GM20431 (cell line): ENCODE data around the gene NTNG2.
"Not testable (repeated sequence)": the region's sequence is repeated elsewhere in the genome, so short reads cannot be mapped to it uniquely, and the experiment has no call there.

Source experiments
- in situ Hi-C: fragments of 300-500 bp; cut with MseI, MboI; formaldehyde crosslinking; loops from one replicate; pipeline ENCODE4 v1.15.0; 2020; ENCODE audit warnings: low sequenced_read_pairs; ENCODE audit not compliant: unreplicated experiment

The NTNG2 gene

GRCh38 chr9:132241840-132242620 lies 80.2 kb downstream of the NTNG2 start:
- in situ Hi-C loops, result no loop called here

DNA sequence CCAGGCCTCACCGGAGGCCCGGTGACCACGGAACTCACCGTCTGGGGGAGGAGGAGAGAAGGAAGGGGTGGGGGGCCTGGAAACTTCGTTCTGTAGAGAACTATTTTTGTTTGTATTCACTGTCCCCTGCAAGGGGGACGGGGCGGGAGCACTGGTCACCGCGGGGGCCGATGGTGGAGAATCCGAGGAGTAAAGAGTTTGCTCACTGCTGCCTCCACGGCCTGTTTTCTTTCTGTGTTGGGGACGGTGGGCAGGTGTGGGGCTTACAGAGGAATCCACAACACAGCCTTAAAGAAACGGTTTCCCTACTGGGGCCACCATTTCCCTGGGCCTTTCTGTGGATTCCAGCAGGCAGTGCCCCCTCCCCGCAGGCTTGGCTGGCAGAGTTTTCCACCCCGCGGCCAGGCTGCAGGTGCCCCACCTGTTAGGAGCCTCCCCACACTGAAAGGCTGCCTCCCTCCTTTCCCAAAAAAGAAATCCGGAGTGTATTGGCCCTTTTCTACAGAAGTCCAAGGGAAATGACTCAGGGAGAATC lies 80.8 kb downstream of the NTNG2 start:
- in situ Hi-C loops, result no loop called here

- in situ Hi-C loops, result no loop called here
These were observed 81.6 kb downstream of the NTNG2 start for GRCh38 chr9:132243156-132244074.

DNA sequence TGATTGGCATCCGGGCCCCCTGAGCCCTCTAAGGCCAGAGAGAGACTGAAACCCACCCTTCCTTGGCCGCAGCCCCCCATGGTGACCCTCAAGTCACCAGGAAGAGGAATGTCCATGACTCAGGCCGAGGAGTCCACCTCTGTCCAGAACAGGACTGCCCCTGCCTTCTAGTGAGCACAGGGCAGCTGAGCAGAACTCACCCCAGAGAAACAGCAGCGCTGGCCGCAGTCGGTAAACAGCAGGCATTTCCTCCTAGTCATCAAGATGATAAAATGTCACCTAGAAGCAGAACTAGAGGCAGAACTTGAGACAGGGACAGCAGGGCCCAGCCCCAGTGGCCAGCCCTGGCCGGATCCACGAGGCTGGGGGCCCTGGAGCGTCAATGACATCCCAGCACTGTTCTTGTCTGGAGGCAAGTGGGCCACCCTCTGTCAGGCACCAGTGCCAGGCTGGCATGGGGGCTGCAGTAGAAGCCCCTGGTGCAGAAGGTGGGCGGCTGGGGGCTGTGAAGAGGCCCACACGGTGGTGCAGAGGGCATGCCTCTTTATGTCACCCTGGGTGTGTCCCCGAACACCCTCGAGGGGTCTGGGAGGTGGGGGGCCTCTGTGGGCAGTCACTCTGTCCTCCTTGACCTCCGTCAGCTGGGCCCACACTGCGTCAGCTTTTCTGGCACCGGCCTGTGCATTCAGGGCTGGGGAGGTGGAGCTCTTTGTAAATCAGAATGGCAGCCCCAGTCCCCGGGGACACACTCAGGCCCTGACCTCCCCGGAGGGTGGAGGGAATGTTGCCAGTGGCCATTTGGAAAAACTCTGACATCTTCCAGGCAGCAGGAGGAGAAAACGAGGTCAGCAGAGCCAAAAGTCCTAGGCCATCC lies 83.0 kb downstream of the NTNG2 start:
- in situ Hi-C loops, result no loop called here

GRCh38 chr9:132245465-132245864 lies 83.6 kb downstream of the NTNG2 start:
- in situ Hi-C loops, result no loop called here

DNA sequence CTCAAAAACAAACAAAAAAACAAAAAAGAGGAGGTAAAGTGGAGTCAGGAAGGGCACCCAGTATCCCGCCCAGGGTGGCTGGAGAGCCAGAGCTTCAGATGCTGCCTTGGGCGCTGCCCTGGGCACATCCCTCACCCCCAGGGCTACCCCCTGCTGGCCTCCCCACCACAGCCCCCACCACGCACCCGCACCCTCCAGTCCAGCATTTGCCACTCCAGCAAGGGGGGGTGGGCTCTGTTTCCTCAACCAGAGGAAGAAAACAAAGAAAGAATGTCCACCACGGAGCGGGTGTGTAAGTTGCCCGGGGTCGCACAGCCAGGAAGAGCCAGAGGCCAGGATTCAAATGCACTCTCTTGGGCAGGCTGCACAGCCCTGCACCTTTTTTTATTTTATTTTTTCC lies 86.1 kb downstream of the NTNG2 start:
- in situ Hi-C loops, result no loop called here

DNA sequence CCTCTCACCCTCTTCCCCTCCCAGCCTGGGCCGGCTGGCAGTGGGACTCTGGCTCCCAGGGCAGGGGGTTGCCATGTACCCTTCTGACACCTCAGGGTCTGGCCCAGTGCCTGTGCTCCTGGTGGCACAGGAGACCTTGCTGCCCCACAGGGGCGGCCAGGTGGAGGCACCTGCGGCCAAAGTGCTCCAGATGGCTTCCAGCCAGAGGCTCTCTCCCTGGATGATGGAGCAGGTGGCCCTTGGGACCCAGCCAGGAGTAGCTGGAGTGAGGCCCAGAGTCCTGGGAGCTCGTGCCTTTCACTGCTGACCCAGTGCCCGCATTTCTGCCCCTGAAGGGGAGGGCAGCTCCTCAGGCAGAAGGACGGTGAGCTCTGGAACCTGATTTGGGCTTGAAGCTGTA lies 87.3 kb downstream of the NTNG2 start:
- in situ Hi-C loops, result no loop called here

GRCh38 chr9:132249690-132250089 lies 87.8 kb downstream of the NTNG2 start:
- in situ Hi-C loops, result loop anchor here (10.0 kb wide), 1 partner anchor 485 kb away; no protein-coding TSS in a partner anchor

GRCh38 chr9:132250324-132251262 lies 88.7 kb downstream of the NTNG2 start:
- in situ Hi-C loops, result loop anchor here (10.0 kb wide), 1 partner anchor 486 kb away; no protein-coding TSS in a partner anchor

DNA sequence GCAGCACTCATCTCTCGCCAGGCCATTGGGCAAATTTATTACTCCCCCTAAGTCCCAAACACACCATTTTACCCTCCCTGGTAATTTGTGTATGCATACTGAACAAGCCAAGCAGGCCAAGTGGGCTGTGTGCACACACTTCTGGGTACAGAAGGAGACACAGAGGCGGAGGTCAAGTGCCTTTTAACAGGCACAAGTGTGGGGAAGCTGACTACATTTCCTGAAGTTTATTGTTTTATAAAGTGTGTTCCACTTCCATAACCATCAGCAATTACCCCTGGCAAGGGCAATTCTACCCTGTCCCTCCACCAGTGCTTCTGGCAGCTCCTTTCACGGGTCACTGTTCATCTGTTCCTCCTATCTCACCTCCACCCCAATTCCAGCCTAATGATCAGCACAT lies 99.0 kb downstream of the NTNG2 start:
- in situ Hi-C loops, result no loop called here

DNA sequence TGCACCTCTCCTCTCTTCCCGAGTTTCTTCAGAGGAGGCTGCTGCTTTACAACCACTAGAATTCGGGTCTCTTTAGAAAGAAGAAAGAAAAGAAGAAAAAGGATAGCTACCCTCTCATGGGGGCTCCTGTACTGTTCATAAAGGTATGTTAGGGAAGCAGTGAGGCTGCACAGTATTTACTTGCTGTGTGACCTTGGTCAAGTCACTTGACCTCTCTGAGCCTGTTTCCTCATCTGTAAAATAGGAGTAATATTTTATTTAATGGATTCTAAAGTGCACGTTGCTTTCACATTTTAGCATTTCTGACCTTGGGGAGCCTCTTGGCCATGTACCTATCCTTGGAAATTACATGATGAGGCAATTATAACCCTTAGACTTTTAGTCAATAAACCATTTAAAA lies 104.2 kb downstream of the NTNG2 start:
- in situ Hi-C loops, result no loop called here

DNA sequence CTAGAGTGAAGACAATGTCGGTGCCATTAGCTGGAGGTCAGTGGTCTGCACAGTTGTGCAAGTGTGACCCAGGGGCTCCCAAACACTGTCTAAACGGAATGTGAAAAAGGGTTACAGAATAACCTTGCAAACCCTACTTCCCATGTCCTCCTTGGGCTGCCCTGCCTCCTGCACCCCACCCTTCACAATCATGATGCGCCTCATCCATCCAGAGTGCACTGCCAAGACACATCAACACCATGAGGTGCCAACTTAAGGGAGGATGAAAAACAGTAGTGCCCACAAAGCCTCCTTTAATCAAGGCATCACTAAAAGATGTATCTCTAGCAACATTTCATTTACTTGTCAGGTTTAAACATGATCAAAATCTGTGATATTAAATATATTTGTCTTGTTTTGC lies 105.8 kb downstream of the NTNG2 start:
- in situ Hi-C loops, result no loop called here

DNA sequence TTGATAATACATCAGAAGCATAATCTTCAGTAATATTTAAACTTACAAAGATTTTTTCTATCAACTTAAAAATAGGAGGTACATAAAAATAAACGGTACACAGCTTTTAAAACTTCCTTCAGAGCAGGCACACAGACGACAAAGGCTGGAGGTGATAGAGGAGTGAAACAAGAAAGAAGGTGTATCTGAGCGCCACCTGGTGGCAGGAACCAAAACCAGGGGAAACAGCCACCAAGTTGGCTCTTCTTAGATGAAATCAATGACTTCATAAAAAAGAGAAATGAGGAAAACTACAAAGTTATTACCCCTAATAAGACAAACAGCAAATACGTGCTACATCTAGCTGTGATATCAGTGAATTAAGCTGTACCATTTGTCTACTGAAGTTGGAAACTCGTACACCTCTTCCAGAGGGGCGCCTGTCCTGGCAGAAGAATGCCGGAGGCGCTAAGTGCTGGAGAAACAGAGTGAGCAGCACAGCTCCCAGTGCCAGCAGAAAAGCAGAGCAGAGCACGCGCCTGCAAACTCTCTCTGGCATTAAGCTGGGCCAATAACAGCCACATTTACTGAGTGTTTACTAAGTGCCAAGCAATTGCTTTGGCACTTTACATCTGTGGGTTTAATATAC lies 107.0 kb downstream of the NTNG2 start:
- in situ Hi-C loops, result no loop called here

DNA sequence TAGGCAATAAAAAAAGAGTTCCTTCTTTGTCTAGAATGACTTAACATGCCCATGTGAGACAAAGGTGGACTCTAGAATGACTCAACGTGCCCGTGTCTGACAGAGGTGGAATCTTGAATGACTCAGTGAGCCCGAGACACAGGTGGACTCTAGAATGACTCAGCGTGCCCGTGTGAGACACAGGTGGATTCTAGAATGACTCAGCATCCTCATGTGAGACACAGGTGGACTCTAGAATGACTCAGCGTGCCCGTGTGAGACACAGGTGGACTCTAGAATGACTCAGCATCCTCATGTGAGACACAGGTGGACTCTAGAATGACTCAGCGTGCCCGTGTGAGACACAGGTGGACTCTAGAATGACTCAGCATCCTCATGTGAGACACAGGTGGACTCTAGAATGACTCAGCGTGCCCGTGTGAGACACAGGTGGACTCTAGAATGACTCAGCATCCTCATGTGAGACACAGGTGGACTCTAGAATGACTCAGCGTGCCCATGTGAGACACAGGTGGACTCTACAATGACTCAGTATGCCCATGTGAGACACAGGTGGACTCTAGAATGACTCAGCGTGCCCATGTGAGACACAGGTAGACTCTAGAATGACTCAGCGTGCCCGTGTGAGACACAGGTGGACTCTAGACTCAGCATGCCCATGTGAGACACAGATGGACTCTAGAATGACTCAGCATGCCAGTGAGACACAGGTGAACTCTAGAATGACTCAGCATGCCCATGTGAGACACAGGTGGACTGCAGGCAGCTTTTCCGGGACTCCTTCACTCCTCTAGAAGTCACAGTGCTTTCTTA lies 108.1 kb downstream of the NTNG2 start:
- in situ Hi-C loops, result not testable (repeated sequence)

- in situ Hi-C loops, result loop anchor here (25.0 kb wide), 1 partner anchor 112 kb away; no protein-coding TSS in a partner anchor
These were observed 113.0 kb downstream of the NTNG2 start for GRCh38 chr9:132274861-132275260.

DNA sequence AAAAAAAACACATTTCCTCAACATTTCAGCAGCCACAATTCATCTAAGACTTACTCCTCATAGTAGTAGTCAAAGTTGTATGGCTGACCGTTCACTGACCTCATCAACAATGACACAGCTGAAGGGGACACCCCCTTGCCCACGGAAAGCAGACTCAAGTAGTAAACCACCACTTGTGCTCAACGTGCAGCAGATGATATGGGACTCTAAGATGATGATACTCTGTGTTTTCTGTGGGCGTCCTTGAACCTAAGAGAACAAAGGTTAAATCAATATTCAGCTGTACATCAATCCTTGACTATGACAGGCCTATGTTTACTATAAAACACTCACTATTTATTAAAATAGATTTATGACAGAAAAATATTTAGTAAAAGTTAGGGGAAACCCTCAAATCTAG lies 121.3 kb downstream of the NTNG2 start:
- in situ Hi-C loops, result loop anchor here (25.0 kb wide), 1 partner anchor 104 kb away; no protein-coding TSS in a partner anchor

DNA sequence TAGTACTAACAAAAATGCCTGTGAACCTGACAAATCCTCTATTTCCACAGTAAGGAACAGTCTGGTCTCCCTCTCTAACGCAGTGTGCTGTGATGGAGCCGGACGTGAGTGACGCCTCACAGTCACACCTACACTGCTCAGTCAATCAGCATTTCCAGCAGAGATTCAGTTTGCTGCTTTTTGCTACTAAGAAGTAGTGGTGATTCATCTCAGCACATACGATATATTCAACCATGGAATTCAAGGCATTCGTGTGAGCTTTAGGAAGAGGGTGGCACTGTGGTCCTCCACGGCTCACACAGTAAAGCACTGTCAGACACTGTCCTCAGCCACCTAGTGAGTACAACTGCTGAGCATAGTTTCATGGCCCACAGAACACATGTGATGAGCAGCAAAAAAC lies 122.0 kb downstream of the NTNG2 start:
- in situ Hi-C loops, result loop anchor here (25.0 kb wide), 1 partner anchor 103 kb away; no protein-coding TSS in a partner anchor
